GM12878 (cell line): Measurements from ENCODE around the gene FN1. TPM values are rescaled to one million over a fixed set of nuclear protein-coding genes. Genes with fewer than 3 reads are reported as not detected.

ENCODE experiments used
- ATAC-seq: fragments of 200-7000 bp; cut with Tn5 transposase; 3 replicates; pipeline ENCODE4 v1.9.1; 2020; ENCODE audit warnings: mild to moderate bottlenecking, moderate library complexity
- BruUV-seq: library from RNA; stranded (reverse); fragments of 400-500 nt; replicated peaks from 2 replicates; lab custom pipeline; 2021; lab: Mats Ljungman, UMichigan
- CTCF ChIA-PET: fragments of 300-600 bp; sonication (Branson Sonifier 250); formaldehyde crosslinking; extraction: SDS; loops from one replicate; lab custom pipeline; 2021; ENCODE audit warnings: inconsistent platforms; lab: Yijun Ruan, JAX
- POLR2A ChIA-PET: fragments of 350-600 bp; formaldehyde crosslinking; extraction: SDS; loops from one replicate; lab custom pipeline; 2021; ENCODE audit warnings: inconsistent platforms; lab: Charles Lee
- RAD21 ChIA-PET: fragments of 300-600 bp; sonication (Branson Sonifier 250); formaldehyde crosslinking; loops from one replicate; lab custom pipeline; 2023; ENCODE audit warnings: antibody characterized with exemption; ENCODE audit not compliant: unreplicated experiment; lab: Charles Lee
- SMC1A ChIA-PET: fragments of 300-600 bp; sonication (Branson Sonifier 250); formaldehyde crosslinking; loops from one replicate; lab custom pipeline; 2023; ENCODE audit not compliant: unreplicated experiment, uncharacterized antibody; lab: Charles Lee
- DNase-seq: peaks from one replicate; pipeline ENCODE4 v3.0.0-alpha.2; 2011; ENCODE audit warnings: low read depth, low spot score
- FAIRE-seq: peaks from 3 replicates; lab custom pipeline; 2011; peaks lifted over from hg19 to GRCh38; lab: Jason Lieb, UNC
- H2AFZ ChIP-seq: 2 replicates; pipeline ENCODE4 v1.6.0; 2011; ENCODE audit warnings: low read depth, low read length, control low read depth; ENCODE audit not compliant: control insufficient read depth
- H3K27ac ChIP-seq: 2 replicates; pipeline ENCODE4 v1.5.1; 2011; ENCODE audit warnings: control low read depth; ENCODE audit not compliant: control insufficient read depth, insufficient read depth
- H3K27me3 ChIP-seq, 2 experiments: replicated peaks in 1 of 2; 2 replicates each; pipeline versions ENCODE4 v1.6.0 to v1.6.1; 2011; ENCODE audit warnings: low read length in 1 of 2; ENCODE audit not compliant: control insufficient read depth in 2 of 2, insufficient read depth in 2 of 2
- H3K36me3 ChIP-seq, 2 experiments: 2 replicates each; pipeline ENCODE4 v1.5.1; 2011; ENCODE audit warnings: low read length in 1 of 2; ENCODE audit not compliant: control insufficient read depth in 2 of 2, insufficient read depth in 2 of 2
- H3K4me1 ChIP-seq: 2 replicates; pipeline ENCODE4 v1.6.1; 2011; ENCODE audit warnings: mild to moderate bottlenecking, low read length, moderate library complexity, mixed read lengths; ENCODE audit not compliant: control insufficient read depth, insufficient read depth
- H3K4me2 ChIP-seq: 2 replicates; pipeline ENCODE4 v1.6.0; 2011; ENCODE audit warnings: control low read depth; ENCODE audit not compliant: control insufficient read depth, insufficient read depth
- H3K4me3 ChIP-seq: fragments of 200-600 bp; sonication (generic); 2 replicates; pipeline ENCODE4 v1.5.1; 2016
- H3K79me2 ChIP-seq: 2 replicates; pipeline ENCODE4 v1.6.0; 2011; ENCODE audit warnings: low read length; ENCODE audit not compliant: control insufficient read depth, insufficient read depth
- H3K9ac ChIP-seq: 2 replicates; pipeline ENCODE4 v1.8.0; 2011; ENCODE audit warnings: low read length, control low read depth, mixed read lengths; ENCODE audit not compliant: control insufficient read depth, insufficient read depth
- H3K9me3 ChIP-seq: replicated peaks from 3 replicates; pipeline ENCODE4 v1.5.1; 2011; ENCODE audit warnings: mild to moderate bottlenecking, low read length; ENCODE audit not compliant: control insufficient read depth, insufficient read depth
- H4K20me1 ChIP-seq: 2 replicates; pipeline ENCODE4 v1.6.0; 2011; ENCODE audit not compliant: control insufficient read depth, insufficient read depth
- CTCF ChIP-seq, 3 experiments: IDR thresholded peaks in 2 of 3; conservative IDR thresholded peaks in 1 of 3; 2 replicates each; pipeline ENCODE4 v1.5.1; 2011; ENCODE audit warnings: low read depth in 3 of 3, low read length in 3 of 3, mild to moderate bottlenecking in 3 of 3, control low read depth in 2 of 3, moderate library complexity in 2 of 3, inconsistent platforms in 1 of 3, mixed read lengths in 1 of 3; ENCODE audit not compliant: control insufficient read depth in 2 of 3, insufficient read depth in 1 of 3; ENCODE audit errors: extremely low read depth in 1 of 3
- ELK1 ChIP-seq: IDR thresholded peaks from 2 replicates; pipeline ENCODE4 v1.6.1; 2012; ENCODE audit warnings: low read depth, low read length, improper control_type of control experiment
- GATAD2B ChIP-seq: fragments of 450-650 bp; conservative IDR thresholded peaks from 2 replicates; pipeline ENCODE4 v1.6.1; 2017; ENCODE audit warnings: low read depth, mild to moderate bottlenecking, moderate library complexity
- RAD21 ChIP-seq: IDR thresholded peaks from 2 replicates; pipeline ENCODE4 v1.6.1; 2011; ENCODE audit warnings: mild to moderate bottlenecking, low read depth, low read length, moderate library complexity; ENCODE audit not compliant: insufficient read depth
- SMC3 ChIP-seq: IDR thresholded peaks from 2 replicates; pipeline ENCODE4 v1.6.1; 2011; ENCODE audit warnings: low read length, improper control_type of control experiment, borderline replicate concordance
- WGBS: methylation state at CpG from one replicate; pipeline ENCODE4 v1.1.6; 2016; ENCODE audit warnings: low lambda C conversion rate; ENCODE audit not compliant: insufficient replicate concordance, insufficient coverage; ENCODE audit errors: missing lambda C conversion rate; 5-methylcytosine and 5-hydroxymethylcytosine counted together
- in situ Hi-C: fragments of 300-500 bp; cut with MboI; formaldehyde crosslinking; loops from 9 replicates; pipeline ENCODE4 v1.14.3; 2018; ENCODE audit warnings: mixed read lengths
- intact Hi-C: fragments of 100-400 bp; cut with micrococcal nuclease; formaldehyde crosslinking; loops from one replicate; pipeline ENCODE4 v1.14.2; 2022; ENCODE audit not compliant: unreplicated experiment
- polyA plus RNA-seq, 11 experiments: library from polyadenylated mRNA; depleted of rRNA in 4 of 11; unstranded in 6 of 11; stranded (reverse) in 5 of 11; fragments of >200 nt; fragmentation: Nextera tagmentation in 4 of 11; fragmentation: Illumina TruSeq in 1 of 11; extraction: Ambion mirVana in 4 of 11; extraction: Trizol in 1 of 11; gene quantifications; 1 replicate in 1 of 11; 2 replicates in 10 of 11; pipeline versions ENCODE4 v1.2.1 to v1.2.3, GENCODE V29; 2011 to 2016; ENCODE audit warnings: inconsistent platforms in 2 of 11, missing spikeins in 2 of 11, low read depth in 1 of 11
- total RNA-seq, 4 experiments: library from RNA; depleted of rRNA in 3 of 4; stranded (reverse); fragments of >200 nt in 3 of 4; fragmentation: Illumina TruSeq in 1 of 4; extraction: Trizol in 1 of 4; gene quantifications; 2 replicates each; pipeline versions ENCODE4 v1.2.1 to v1.2.3, GENCODE V29; 2013 to 2021

Gene FN1
- total and polyA plus RNA-seq, 10 of the 15 experiments (the other 5 are each of a cell fraction or from before 2014, with no cell fraction given) = 0.60 to 9.4 (median 1.5) TPM

GRCh38 chr2:215455958-215456357, 20.1 kb upstream of the FN1 start (continued):
- no peak for TF ChIP-seq ELK1

- H4K20me1 ChIP-seq = no peaks in the 10 kb centered on the region
- BruUV-seq = no TSS peak
- no peaks in the 10 kb centered on the region for H3K36me3 ChIP-seq
- H3K4me2 ChIP-seq = no peak overlapping the region
- ChIA-PET SMC1A (interaction anchor here (0.6 to 4.8 kb wide), 15 partner anchors 14 to 465 kb away, joined by 3 to 30 read pairs (median 4); no protein-coding TSS in a partner anchor), POLR2A (no interaction called here), RAD21 (interaction anchor here (0.6 to 2.0 kb wide), 8 partner anchors 65 to 463 kb away, joined by 3 to 12 read pairs (median 4); no protein-coding TSS in a partner anchor), CTCF (interaction anchor here (0.7 to 3.3 kb wide), 26 partner anchors 8 to 477 kb away, joined by 3 to 29 read pairs (median 4); no protein-coding TSS in a partner anchor)
- WGBS = 16% methylated on average over 5 of the region's 5 CpGs
- TF ChIP-seq SMC3 = peak; percentile 83; the same call in 1 of the 2 replicates
- TF ChIP-seq CTCF (IDR thresholded peaks at IDR 0.05 in 2 of 3, conservative IDR thresholded peaks at IDR 0.05 in 1 of 3; ENCODE audit: control insufficient read depth in 2 of 3, extremely low read depth in 1 of 3, insufficient read depth in 1 of 3, low read depth in 3 of 3, low read length in 3 of 3) = peak; percentile 71 to 81 (median 71)
- TF ChIP-seq RAD21 = peak; percentile 77
- no peak for TF ChIP-seq GATAD2B
- H3K9me3 ChIP-seq = no peaks in the 10 kb centered on the region
- no peak overlapping the region for H3K9ac ChIP-seq
- FAIRE-seq = no peak
- H3K4me3 ChIP-seq = no peak overlapping the region
- H2AFZ ChIP-seq = no peak overlapping the region
- ATAC-seq = peak; percentile 67
- H3K79me2 ChIP-seq = no peaks in the 10 kb centered on the region
- H3K27me3 ChIP-seq = no peaks in the 10 kb centered on the region
- intact Hi-C loops (loop anchor here (2.0 to 10.0 kb wide), 3 partner anchors 210 to 464 kb away; no protein-coding TSS in a partner anchor), in situ Hi-C loops (loop anchor here (25.0 kb wide), 1 partner anchor 458 kb away; no protein-coding TSS in a partner anchor)
- no peak for DNase-seq
- H3K4me1 ChIP-seq = no peaks in the 10 kb centered on the region
- no peak overlapping the region for H3K27ac ChIP-seq
These were observed 18.8 kb upstream of the FN1 start for GRCh38 chr2:215454519-215455246.
